PC-3 (cell line): ENCODE results near the gene SMNDC1. TPM values are rescaled to one million over a fixed set of nuclear protein-coding genes. Genes with fewer than 3 reads are reported as not detected.

Source experiments
- ATAC-seq: fragments of 200-7000 bp; cut with Tn5 transposase; 2 replicates; pipeline ENCODE4 v1.9.1; 2020; ENCODE audit warnings: mild to moderate bottlenecking, moderate library complexity
- BruUV-seq: library from RNA; stranded (reverse); fragments of 400-500 nt; replicated peaks from 2 replicates; lab custom pipeline; 2021; lab: Mats Ljungman, UMichigan
- CTCF ChIA-PET: fragments of 300-600 bp; sonication (Branson Sonifier 250); formaldehyde crosslinking; loops from one replicate; lab custom pipeline; 2022; ENCODE audit warnings: antibody characterized with exemption; lab: Charles Lee
- POLR2A ChIA-PET: fragments of 300-600 bp; sonication (Branson Sonifier 250); formaldehyde crosslinking; loops from one replicate; lab custom pipeline; 2022; ENCODE audit warnings: antibody characterized with exemption; ENCODE audit not compliant: unreplicated experiment; lab: Charles Lee
- DNase-seq: peaks from one replicate; pipeline ENCODE4 v3.0.0-alpha.2; 2015
- H2AFZ ChIP-seq: fragments of 300-600 bp; sonication (generic); 2 replicates; pipeline ENCODE4 v1.6.0; 2016; ENCODE audit warnings: antibody characterized with exemption, low read length
- H3F3A ChIP-seq: fragments of 300-600 bp; sonication (generic); one replicate; pipeline ENCODE4 v1.6.0; 2017; ENCODE audit warnings: antibody characterized with exemption, low read length, control low read depth, mild to moderate bottlenecking; ENCODE audit not compliant: unreplicated experiment
- H3K27ac ChIP-seq: fragments of 300-600 bp; sonication (generic); 2 replicates; pipeline ENCODE4 v1.5.1; 2016; ENCODE audit warnings: mild to moderate bottlenecking, low read length
- H3K27me3 ChIP-seq: fragments of 300-600 bp; sonication (generic); 2 replicates; pipeline ENCODE4 v1.6.1; 2016; ENCODE audit warnings: low read length, mixed read lengths
- H3K36me3 ChIP-seq: fragments of 300-600 bp; sonication (generic); 2 replicates; pipeline ENCODE4 v1.6.1; 2016; ENCODE audit warnings: low read depth, mixed run types, low read length, mixed read lengths
- H3K4me1 ChIP-seq: fragments of 300-600 bp; sonication (generic); 2 replicates; pipeline ENCODE4 v1.5.1; 2016; ENCODE audit warnings: low read length; ENCODE audit not compliant: insufficient read depth
- H3K4me2 ChIP-seq: fragments of 300-600 bp; sonication (generic); 2 replicates; pipeline ENCODE4 v1.6.0; 2016; ENCODE audit warnings: low read length
- H3K4me3 ChIP-seq: fragments of 300-600 bp; sonication (generic); 2 replicates; pipeline ENCODE4 v1.5.1; 2016; ENCODE audit warnings: mild to moderate bottlenecking, low read length, mixed read lengths
- H3K79me2 ChIP-seq: fragments of 300-600 bp; sonication (generic); 2 replicates; pipeline ENCODE4 v1.6.1; 2017; ENCODE audit warnings: low read length, mixed read lengths
- H3K9ac ChIP-seq: fragments of 300-600 bp; sonication (generic); 2 replicates; pipeline ENCODE4 v1.6.0; 2016; ENCODE audit warnings: mild to moderate bottlenecking, low read length
- H3K9me2 ChIP-seq: fragments of 300-600 bp; sonication (generic); replicated peaks from 2 replicates; pipeline ENCODE4 v1.6.1; 2016; ENCODE audit warnings: mixed run types, low read length, mixed read lengths
- H3K9me3 ChIP-seq: fragments of 300-600 bp; sonication (generic); 2 replicates; pipeline ENCODE4 v1.6.1; 2016; ENCODE audit warnings: low read length, mixed read lengths
- H4K20me1 ChIP-seq: fragments of 300-600 bp; sonication (generic); 2 replicates; pipeline ENCODE4 v1.6.1; 2016; ENCODE audit warnings: low read length, mixed read lengths
- CTCF ChIP-seq: fragments of 300-600 bp; sonication (generic); conservative IDR thresholded peaks from 2 replicates; pipeline ENCODE4 v1.5.1; 2017; ENCODE audit warnings: antibody characterized with exemption, low read depth, mild to moderate bottlenecking, low read length
- EZH2 ChIP-seq: fragments of 300-600 bp; sonication (generic); IDR thresholded peaks from one replicate; pipeline ENCODE4 v1.6.1; 2017; ENCODE audit warnings: antibody characterized with exemption, mild to moderate bottlenecking, low read length; ENCODE audit not compliant: unreplicated experiment
- EZH2phosphoT487 ChIP-seq: fragments of 300-600 bp; sonication (generic); IDR thresholded peaks from 2 replicates; pipeline ENCODE4 v1.6.1; 2018; ENCODE audit warnings: mild to moderate bottlenecking, antibody characterized with exemption, low read length, borderline replicate concordance
- intact Hi-C: fragments of 100-400 bp; cut with micrococcal nuclease; formaldehyde crosslinking; loops from 2 replicates; pipeline ENCODE4 v1.9.0; 2023
- total RNA-seq: library from RNA; depleted of rRNA; stranded (reverse); fragments of >200 nt; gene quantifications from 2 replicates; pipeline ENCODE4 v1.2.3, GENCODE V29; 2014

SMNDC1 gene
- total RNA-seq, 1 experiment from 2014 or later: 16.3 TPM

DNA sequence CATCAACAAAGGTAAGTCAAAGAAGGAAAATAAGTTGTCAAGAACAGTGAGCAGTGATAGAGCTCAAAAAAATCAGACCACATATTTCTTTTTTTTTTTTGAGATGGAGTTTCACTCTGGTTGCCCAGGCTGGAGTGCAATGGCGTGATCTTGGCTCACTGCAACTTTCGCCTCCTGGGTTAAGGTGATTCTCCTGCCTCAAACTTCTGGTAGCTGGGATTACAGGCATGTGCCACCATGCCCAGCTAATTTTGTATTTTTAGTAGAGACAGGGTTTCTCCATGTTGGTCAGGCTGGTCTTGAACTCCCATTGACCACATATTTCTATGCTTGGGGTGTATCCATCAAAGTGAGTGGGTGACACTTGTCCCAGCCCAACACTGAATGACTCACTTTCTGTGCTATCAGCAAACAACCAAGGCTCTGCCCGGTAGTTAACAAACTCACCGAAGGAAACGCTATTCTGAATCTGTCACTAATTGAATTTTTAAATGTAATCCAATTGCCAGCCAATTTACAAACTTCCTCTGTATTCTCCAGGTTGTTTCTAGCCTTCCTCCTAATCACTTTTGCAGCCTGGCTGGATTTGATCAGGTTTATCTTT, 19.6 kb upstream of the SMNDC1 start:
- Histone ChIP-seq H3K36me3 (no peaks in the 10 kb centered on the region), H3K4me1 (peaks cover 48% of the 10 kb centered on the region), H3K79me2 (no peaks in the 10 kb centered on the region), H3K9me2 (no peaks in the 10 kb centered on the region), H3F3A (peaks cover 13% of the 10 kb centered on the region), H3K9ac (no peak overlapping the region), H2AFZ (no peak overlapping the region), H4K20me1 (no peaks in the 10 kb centered on the region), H3K4me3 (no peak overlapping the region), H3K4me2 (no peak overlapping the region), H3K27ac (peak overlapping the region; percentile 99), H3K27me3 (no peaks in the 10 kb centered on the region), H3K9me3 (no peaks in the 10 kb centered on the region)
- TF ChIP-seq EZH2 (no peak), CTCF (no peak), EZH2phosphoT487 (no peak)
- ChIA-PET POLR2A (no interaction called here), CTCF (interaction anchor here (0.6 kb wide), 1 partner anchor 28 kb away, joined by 3 read pairs; no protein-coding TSS in a partner anchor)
- DNase-seq: peak; percentile 26
- intact Hi-C loops: no loop called here
- BruUV-seq: no TSS peak
- no peak for ATAC-seq

DNA sequence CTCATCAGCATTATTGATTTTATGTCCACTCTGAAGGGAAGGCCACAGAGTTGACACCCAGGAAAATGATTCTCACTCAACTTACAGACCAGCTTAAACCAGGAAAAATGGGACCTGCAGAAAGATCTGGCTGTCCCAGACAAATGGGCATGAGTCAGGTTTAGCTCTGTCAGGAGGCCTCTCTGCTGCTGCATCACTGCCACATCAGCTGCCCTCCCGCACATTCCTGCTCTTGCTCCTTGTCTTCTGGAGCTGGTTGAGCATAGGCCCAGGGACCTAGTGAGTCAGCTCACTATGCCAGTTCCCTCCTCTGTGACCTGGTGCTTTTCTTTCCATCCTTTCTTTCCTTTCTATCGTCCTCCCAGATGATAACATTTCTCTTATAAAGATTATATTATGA, 18.8 kb upstream of the SMNDC1 start:
- H3K9me2 ChIP-seq: no peaks in the 10 kb centered on the region
- no peak overlapping the region for H3K4me2 ChIP-seq
- H4K20me1 ChIP-seq: no peaks in the 10 kb centered on the region
- DNase-seq (peak; percentile 80), ATAC-seq (peak; percentile 44)
- peaks cover 48% of the 10 kb centered on the region for H3K4me1 ChIP-seq
- H3F3A ChIP-seq: peaks cover 13% of the 10 kb centered on the region
- H3K79me2 ChIP-seq: no peaks in the 10 kb centered on the region
- BruUV-seq: no TSS peak
- TF ChIP-seq EZH2: no peak
- no peak for TF ChIP-seq CTCF
- no peak for TF ChIP-seq EZH2phosphoT487
- no peaks in the 10 kb centered on the region for H3K36me3 ChIP-seq
- H3K27ac ChIP-seq: peak overlapping the region; percentile 99
- no peaks in the 10 kb centered on the region for H3K9me3 ChIP-seq
- intact Hi-C loops: no loop called here
- POLR2A ChIA-PET: no interaction called here
- CTCF ChIA-PET: interaction anchor here (0.6 kb wide), 1 partner anchor 29 kb away, joined by 3 read pairs; no protein-coding TSS in a partner anchor
- H3K9ac ChIP-seq: no peak overlapping the region
- H3K4me3 ChIP-seq: no peak overlapping the region
- no peak overlapping the region for H2AFZ ChIP-seq
- no peaks in the 10 kb centered on the region for H3K27me3 ChIP-seq

GRCh38 chr10:110321869-110322620, 17.3 kb upstream of the SMNDC1 start:
- no TSS peak for BruUV-seq
- H3F3A ChIP-seq: peaks cover 6% of the 10 kb centered on the region
- H2AFZ ChIP-seq: no peak overlapping the region
- ChIA-PET CTCF (no interaction called here), POLR2A (no interaction called here)
- no peak overlapping the region for H3K9ac ChIP-seq
- intact Hi-C loops: no loop called here
- H3K27me3 ChIP-seq: no peaks in the 10 kb centered on the region
- no peaks in the 10 kb centered on the region for H4K20me1 ChIP-seq
- TF ChIP-seq EZH2phosphoT487 (no peak), CTCF (no peak), EZH2 (no peak)
- no peaks in the 10 kb centered on the region for H3K79me2 ChIP-seq
- H3K4me2 ChIP-seq: no peak overlapping the region
- no peak overlapping the region for H3K4me3 ChIP-seq
- H3K9me3 ChIP-seq: no peaks in the 10 kb centered on the region
- H3K4me1 ChIP-seq: peaks cover 38% of the 10 kb centered on the region
- H3K27ac ChIP-seq: no peak overlapping the region
- no peaks in the 10 kb centered on the region for H3K36me3 ChIP-seq
- no peaks in the 10 kb centered on the region for H3K9me2 ChIP-seq
- ATAC-seq (no peak), DNase-seq (no peak)
